ENCODE results near the gene FBN3. TPM values are rescaled to one million over a fixed set of nuclear protein-coding genes. Genes with fewer than 3 reads are reported as not detected.

Gene FBN3
- polyA plus RNA-seq, 1 of the 3 experiments (the other 2 are of a cell fraction) = not detected

- CTCF ChIA-PET = interaction anchor here (1.1 kb wide), 1 partner anchor 10 kb away, joined by 7 read pairs; no protein-coding TSS in a partner anchor
- Histone ChIP-seq H3K4me2 (no peak overlapping the region), H2AFZ (ENCODE audit: low read depth) (no peak overlapping the region), H3K4me3 (ENCODE audit: low read depth in 2 of 2, low read length in 1 of 2) (no peak overlapping the region), H3K4me1 (ENCODE audit: control insufficient read depth in 1 of 2, insufficient read depth in 2 of 2, low read depth in 1 of 2, low read length in 1 of 2) (no peaks in the 10 kb centered on the region), H3K9me3 (no peaks in the 10 kb centered on the region), H3K27ac (ENCODE audit: low read depth in 2 of 2, low read length in 1 of 2) (no peak overlapping the region), H3K27me3 (ENCODE audit: insufficient read depth) (no peaks in the 10 kb centered on the region), H3K36me3 (replicated peaks in 1 of 2; ENCODE audit: control insufficient read depth in 1 of 2, insufficient read depth in 2 of 2, low read length in 1 of 2) (no peaks in the 10 kb centered on the region), H3K9me2 (no peaks in the 10 kb centered on the region), H3K79me2 (ENCODE audit: insufficient read depth) (no peaks in the 10 kb centered on the region), H3K9ac (no peak overlapping the region), H3F3A (replicated peaks; ENCODE audit: insufficient read depth) (no peaks in the 10 kb centered on the region), H4K20me1 (ENCODE audit: insufficient read depth) (no peaks in the 10 kb centered on the region)
- DNase-seq = no peak
- TF ChIP-seq RFX5 (IDR thresholded peaks at IDR 0.05; ENCODE audit: low read length) (no peak), MAX (IDR thresholded peaks at IDR 0.05; ENCODE audit: low read depth) (no peak), NFIC (IDR thresholded peaks at IDR 0.05; ENCODE audit: borderline replicate concordance) (no peak), TCF12 (IDR thresholded peaks at IDR 0.05) (no peak), REST (IDR thresholded peaks at IDR 0.05; ENCODE audit: low read depth, low read length) (no peak), RAD21 (IDR thresholded peaks at IDR 0.05; ENCODE audit: low read length) (no peak), POLR2AphosphoS5 (IDR thresholded peaks at IDR 0.05; ENCODE audit: low read depth, low read length) (no peak), GATA2 (CRISPR knock-in tag; IDR thresholded peaks at IDR 0.05) (no peak), JUND (IDR thresholded peaks at IDR 0.05) (no peak), FOSL2 (IDR thresholded peaks at IDR 0.05; ENCODE audit: borderline replicate concordance, low read depth) (no peak), SIN3A (IDR thresholded peaks at IDR 0.05; ENCODE audit: borderline replicate concordance, low read depth, low read length) (no peak), NRF1 (IDR thresholded peaks at IDR 0.05; ENCODE audit: low read depth, low read length) (no peak), FOXM1 (IDR thresholded peaks at IDR 0.05; ENCODE audit: low read depth) (no peak), TEAD4 (IDR thresholded peaks at IDR 0.05; ENCODE audit: borderline replicate concordance, insufficient read depth) (no peak), USF2 (IDR thresholded peaks at IDR 0.05; ENCODE audit: borderline replicate concordance, low read depth, low read length) (no peak), SMC3 (IDR thresholded peaks at IDR 0.05; ENCODE audit: low read depth, low read length) (no peak)
- 55% methylated on average over 5 of the region's 5 CpGs for WGBS (ENCODE audit: low lambda C conversion rate)
- POLR2A ChIA-PET = no interaction called here
Observed at GRCh38 chr19:8185343-8186068, 36.1 kb upstream of the FBN3 start.
